ENCODE data around the gene AKAP11. TPM values are rescaled to one million over a fixed set of nuclear protein-coding genes. Genes with fewer than 3 reads are reported as not detected.

Gene AKAP11
- polyA plus RNA-seq, 1 donor from 2014 or later = 20.9 TPM

GRCh38 chr13:42318570-42318969, 46.6 kb downstream of the AKAP11 start:
- Histone ChIP-seq H3F3A (ENCODE audit: insufficient read depth, low read length, poor library complexity, severe bottlenecking) (no peaks in the 10 kb centered on the region), H3K4me2 (ENCODE audit: low read length) (no peak overlapping the region), H3K27ac (ENCODE audit: low read length) (no peak overlapping the region), H3K9me2 (ENCODE audit: insufficient read depth, low read length) (no peaks in the 10 kb centered on the region), H4K20me1 (ENCODE audit: insufficient read depth) (no peaks in the 10 kb centered on the region), H2AFZ (ENCODE audit: low read depth, low read length) (no peak overlapping the region), H3K79me2 (replicated peaks; ENCODE audit: insufficient read depth, low read length) (no peaks in the 10 kb centered on the region), H3K9ac (ENCODE audit: low read length) (no peak overlapping the region), H3K9me3 (ENCODE audit: low read length) (no peaks in the 10 kb centered on the region), H3K36me3 (ENCODE audit: insufficient read depth, low read length) (no peaks in the 10 kb centered on the region), H3K27me3 (ENCODE audit: insufficient read depth, low read depth, low read length) (no peaks in the 10 kb centered on the region), H3K4me3 (ENCODE audit: low read length) (no peak overlapping the region)
- no peak for TF ChIP-seq POLR2AphosphoS5 (IDR thresholded peaks at IDR 0.05)

GRCh38 chr13:42320375-42320787, 48.4 kb downstream of the AKAP11 start:
- Histone ChIP-seq H3K9me2 (ENCODE audit: insufficient read depth, low read length) (no peaks in the 10 kb centered on the region), H3K9me3 (ENCODE audit: low read length) (no peaks in the 10 kb centered on the region), H3K36me3 (ENCODE audit: insufficient read depth, low read length) (no peaks in the 10 kb centered on the region), H3K27me3 (ENCODE audit: insufficient read depth, low read depth, low read length) (no peaks in the 10 kb centered on the region), H4K20me1 (ENCODE audit: insufficient read depth) (no peaks in the 10 kb centered on the region), H3F3A (ENCODE audit: insufficient read depth, low read length, poor library complexity, severe bottlenecking) (no peaks in the 10 kb centered on the region), H3K9ac (ENCODE audit: low read length) (no peak overlapping the region), H3K79me2 (replicated peaks; ENCODE audit: insufficient read depth, low read length) (no peaks in the 10 kb centered on the region), H3K27ac (ENCODE audit: low read length) (no peak overlapping the region), H3K4me2 (ENCODE audit: low read length) (no peak overlapping the region), H2AFZ (ENCODE audit: low read depth, low read length) (no peak overlapping the region), H3K4me3 (ENCODE audit: low read length) (no peak overlapping the region)
- no peak for TF ChIP-seq MXI1 (conservative IDR thresholded peaks at IDR 0.05; ENCODE audit: poor library complexity, severe bottlenecking)
- TF ChIP-seq POLR2AphosphoS5 (IDR thresholded peaks at IDR 0.05) = no peak
- TF ChIP-seq EZH2 (IDR thresholded peaks at IDR 0.05; ENCODE audit: borderline replicate concordance, insufficient read depth, low read length, poor library complexity, severe bottlenecking) = no peak
- TF ChIP-seq REST (IDR thresholded peaks at IDR 0.05; ENCODE audit: borderline replicate concordance) = no peak
- no peak for TF ChIP-seq EP300 (conservative IDR thresholded peaks at IDR 0.05; ENCODE audit: poor library complexity, severe bottlenecking)
- TF ChIP-seq, protein P1, sequence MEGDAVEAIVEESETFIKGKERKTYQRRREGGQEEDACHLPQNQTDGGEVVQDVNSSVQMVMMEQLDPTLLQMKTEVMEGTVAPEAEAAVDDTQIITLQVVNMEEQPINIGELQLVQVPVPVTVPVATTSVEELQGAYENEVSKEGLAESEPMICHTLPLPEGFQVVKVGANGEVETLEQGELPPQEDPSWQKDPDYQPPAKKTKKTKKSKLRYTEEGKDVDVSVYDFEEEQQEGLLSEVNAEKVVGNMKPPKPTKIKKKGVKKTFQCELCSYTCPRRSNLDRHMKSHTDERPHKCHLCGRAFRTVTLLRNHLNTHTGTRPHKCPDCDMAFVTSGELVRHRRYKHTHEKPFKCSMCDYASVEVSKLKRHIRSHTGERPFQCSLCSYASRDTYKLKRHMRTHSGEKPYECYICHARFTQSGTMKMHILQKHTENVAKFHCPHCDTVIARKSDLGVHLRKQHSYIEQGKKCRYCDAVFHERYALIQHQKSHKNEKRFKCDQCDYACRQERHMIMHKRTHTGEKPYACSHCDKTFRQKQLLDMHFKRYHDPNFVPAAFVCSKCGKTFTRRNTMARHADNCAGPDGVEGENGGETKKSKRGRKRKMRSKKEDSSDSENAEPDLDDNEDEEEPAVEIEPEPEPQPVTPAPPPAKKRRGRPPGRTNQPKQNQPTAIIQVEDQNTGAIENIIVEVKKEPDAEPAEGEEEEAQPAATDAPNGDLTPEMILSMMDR (IDR thresholded peaks at IDR 0.05; ENCODE audit: poor library complexity, severe bottlenecking) = no peak
- TF ChIP-seq SMC3 (conservative IDR thresholded peaks at IDR 0.05; ENCODE audit: poor library complexity) = no peak
- TF ChIP-seq RAD21 (conservative IDR thresholded peaks at IDR 0.05) = no peak
- TF ChIP-seq TAF1 (IDR thresholded peaks at IDR 0.05; ENCODE audit: low read depth) = no peak

DNA sequence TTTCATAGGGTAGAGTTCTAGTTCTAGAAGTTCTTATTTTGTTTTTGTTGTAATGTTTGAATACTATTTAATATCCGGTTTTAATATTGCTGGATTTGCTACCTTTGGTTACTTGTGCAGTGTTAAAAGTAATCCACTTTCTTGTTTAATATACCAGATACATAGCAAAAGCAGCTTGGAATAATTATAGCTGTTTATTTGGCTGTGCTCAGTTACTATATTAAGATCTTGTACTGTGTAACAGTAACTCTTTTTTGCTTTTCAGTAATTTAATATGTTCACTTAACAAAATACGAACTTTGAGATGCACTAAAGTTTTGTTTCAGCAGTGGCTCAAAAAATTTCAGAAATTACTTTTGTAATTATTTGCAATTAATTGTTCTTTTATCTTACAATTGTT, 50.9 kb downstream of the AKAP11 start:
- no peaks in the 10 kb centered on the region for H3K36me3 ChIP-seq (ENCODE audit: insufficient read depth, low read length)
- no peaks in the 10 kb centered on the region for H3F3A ChIP-seq (ENCODE audit: insufficient read depth, low read length, poor library complexity, severe bottlenecking)

More for the DNA sequence above, 50.9 kb downstream of the AKAP11 start:
- H3K27ac ChIP-seq (ENCODE audit: low read length) = no peak overlapping the region
- H3K4me2 ChIP-seq (ENCODE audit: low read length) = no peak overlapping the region
- H3K9ac ChIP-seq (ENCODE audit: low read length) = no peak overlapping the region
- H4K20me1 ChIP-seq (ENCODE audit: insufficient read depth) = no peaks in the 10 kb centered on the region
- no peak overlapping the region for H2AFZ ChIP-seq (ENCODE audit: low read depth, low read length)
- H3K4me3 ChIP-seq (ENCODE audit: low read length) = no peak overlapping the region
- TF ChIP-seq TAF1 (IDR thresholded peaks at IDR 0.05; ENCODE audit: low read depth) (no peak), EP300 (conservative IDR thresholded peaks at IDR 0.05; ENCODE audit: poor library complexity, severe bottlenecking) (no peak)
- TF ChIP-seq, protein P1 (IDR thresholded peaks at IDR 0.05; ENCODE audit: poor library complexity, severe bottlenecking) = no peak
- no peaks in the 10 kb centered on the region for H3K9me3 ChIP-seq (ENCODE audit: low read length)
- no peaks in the 10 kb centered on the region for H3K9me2 ChIP-seq (ENCODE audit: insufficient read depth, low read length)
- H3K79me2 ChIP-seq (replicated peaks; ENCODE audit: insufficient read depth, low read length) = no peaks in the 10 kb centered on the region
- H3K27me3 ChIP-seq (ENCODE audit: insufficient read depth, low read depth, low read length) = no peaks in the 10 kb centered on the region

All from neural cell (in vitro differentiated cells).